T-helper 17 cell (primary cell): ENCODE results near the gene TTF2. TPM values are rescaled to one million over a fixed set of nuclear protein-coding genes. Genes with fewer than 3 reads are reported as not detected.
"Not testable (repeated sequence)": the region's sequence is repeated elsewhere in the genome, so short reads cannot be mapped to it uniquely, and the experiment has no call there.

ENCODE experiments used
- ATAC-seq: fragments of 150-1000 bp; cut with Tn5 transposase; 2 replicates; pipeline ENCODE4 v1.10.0; 2021; ENCODE audit warnings: mild to moderate bottlenecking, moderate library complexity
- DNase-seq, 3 donors: peaks; one replicate each; pipeline versions ENCODE4 v3.0.0 to v3.0.0-alpha.2; 2020 to 2021
- H3K9me3 ChIP-seq: one replicate; pipeline ENCODE4 v1.7.0; 2013; ENCODE audit warnings: low read length, mild to moderate bottlenecking; ENCODE audit not compliant: control insufficient read depth, poor library complexity, severe bottlenecking
- H3K27ac Mint-ChIP-seq: one replicate; pipeline ENCODE4 v1.8.0; 2022; ENCODE audit warnings: mild to moderate bottlenecking, moderate library complexity, mixed read lengths
- H3K27me3 Mint-ChIP-seq: one replicate; pipeline ENCODE4 v1.8.0; 2022; ENCODE audit warnings: mixed read lengths
- H3K36me3 Mint-ChIP-seq: one replicate; pipeline ENCODE4 v1.8.0; 2022; ENCODE audit warnings: low read depth, mixed read lengths
- H3K4me1 Mint-ChIP-seq: one replicate; pipeline ENCODE4 v1.8.0; 2022; ENCODE audit warnings: mild to moderate bottlenecking, mixed read lengths
- H3K4me3 Mint-ChIP-seq: one replicate; pipeline ENCODE4 v1.8.0; 2022; ENCODE audit warnings: mild to moderate bottlenecking, moderate library complexity, mixed read lengths
- total RNA-seq, 4 donors: library from RNA in 2 of 4; stranded (reverse) in 2 of 4; gene quantifications; one replicate each; pipeline ENCODE4 v1.2.3 and lab custom pipeline; 2022 to 2026

The TTF2 gene
- total RNA-seq, 2 donors from 2014 or later: 49.2 to 50.9 TPM

- H3K36me3 Mint-ChIP-seq: no peaks in the 10 kb centered on the region
- no peak overlapping the region for H3K4me3 Mint-ChIP-seq
- no peak for ATAC-seq
- H3K4me1 Mint-ChIP-seq: peaks cover 6% of the 10 kb centered on the region
- no peak for DNase-seq
- H3K27ac Mint-ChIP-seq: no peak overlapping the region
- H3K27me3 Mint-ChIP-seq: peaks cover 32% of the 10 kb centered on the region
- H3K9me3 ChIP-seq: no peaks in the 10 kb centered on the region
These were observed 83.0 kb downstream of the TTF2 start for GRCh38 chr1:117143172-117143571.

- DNase-seq: no peak
- Mint-ChIP-seq H3K4me3 (no peak overlapping the region), H3K36me3 (peaks cover 2% of the 10 kb centered on the region), H3K27me3 (peaks cover 36% of the 10 kb centered on the region), H3K4me1 (peaks cover 6% of the 10 kb centered on the region), H3K27ac (no peak overlapping the region)
- ATAC-seq: no peak
- H3K9me3 ChIP-seq: no peaks in the 10 kb centered on the region
These were observed 83.7 kb downstream of the TTF2 start for GRCh38 chr1:117143871-117144270.

DNA sequence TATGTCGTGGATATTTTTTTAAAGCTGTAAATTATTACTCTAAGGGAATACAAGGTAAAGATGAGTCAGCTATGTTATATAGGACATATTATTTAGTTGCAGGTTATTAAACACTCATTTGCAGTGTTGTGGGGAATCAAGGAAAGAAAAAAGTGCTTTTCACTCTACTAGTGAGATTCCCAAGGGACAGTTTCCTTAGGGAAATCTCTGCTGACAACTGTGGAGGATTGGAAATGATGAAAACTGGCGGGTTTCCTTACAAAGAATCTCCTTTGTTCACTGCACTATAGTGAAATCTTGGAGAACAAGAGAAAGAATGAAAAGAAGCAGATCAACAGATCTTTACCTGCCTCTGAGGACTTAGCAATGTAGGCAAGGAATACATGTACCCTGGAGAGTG, 85.9 kb downstream of the TTF2 start:
- peaks cover 39% of the 10 kb centered on the region for H3K27me3 Mint-ChIP-seq
- no peaks in the 10 kb centered on the region for H3K9me3 ChIP-seq
- H3K27ac Mint-ChIP-seq: no peak overlapping the region
- no peak for DNase-seq
- H3K36me3 Mint-ChIP-seq: peaks cover 2% of the 10 kb centered on the region
- peaks cover 6% of the 10 kb centered on the region for H3K4me1 Mint-ChIP-seq
- ATAC-seq: no peak
- no peak overlapping the region for H3K4me3 Mint-ChIP-seq

DNA sequence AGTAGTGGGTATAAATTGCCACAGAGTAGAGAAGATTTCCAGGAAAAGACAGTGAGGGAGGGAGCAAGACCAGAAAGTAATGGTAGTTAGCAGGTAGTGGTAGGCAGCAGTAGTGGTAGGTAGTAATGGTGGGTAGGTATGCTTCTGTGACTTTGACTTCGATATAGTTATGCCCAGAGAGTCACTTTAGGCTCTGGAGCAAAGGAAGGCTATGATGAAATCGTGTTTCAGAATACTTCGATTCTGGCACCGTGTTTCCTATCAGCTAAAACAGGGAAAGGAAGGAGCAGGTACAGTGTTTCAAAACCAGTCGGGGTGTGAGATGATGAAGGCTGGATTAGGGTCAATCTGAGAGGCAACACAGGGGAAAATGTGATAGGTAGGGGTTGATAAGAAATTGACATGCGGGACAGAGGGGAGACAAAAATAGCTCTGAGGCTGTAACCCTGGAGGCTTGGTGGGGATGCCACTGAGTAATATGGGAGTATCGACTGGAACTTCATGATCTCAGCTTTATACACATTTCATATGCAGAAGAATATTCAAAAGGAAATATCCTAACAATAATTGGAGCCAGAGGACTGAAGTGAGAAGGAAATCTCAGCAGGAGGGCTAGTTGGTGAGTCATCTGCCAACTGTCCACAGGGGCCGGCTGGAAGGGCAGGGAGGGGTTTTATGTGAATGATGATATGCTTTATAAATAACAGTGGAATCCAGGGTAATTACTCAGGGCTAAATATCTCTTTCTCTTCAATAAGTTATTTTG, 86.6 kb downstream of the TTF2 start:
- ATAC-seq: no peak
- Mint-ChIP-seq H3K27me3 (peaks cover 39% of the 10 kb centered on the region), H3K36me3 (peaks cover 2% of the 10 kb centered on the region), H3K4me3 (no peak overlapping the region), H3K27ac (no peak overlapping the region), H3K4me1 (peaks cover 6% of the 10 kb centered on the region)
- no peak for DNase-seq
- H3K9me3 ChIP-seq: no peaks in the 10 kb centered on the region

- H3K27ac Mint-ChIP-seq: no peak overlapping the region
- peaks cover 2% of the 10 kb centered on the region for H3K36me3 Mint-ChIP-seq
- no peaks in the 10 kb centered on the region for H3K9me3 ChIP-seq
- H3K27me3 Mint-ChIP-seq: peaks cover 39% of the 10 kb centered on the region
- H3K4me1 Mint-ChIP-seq: peaks cover 6% of the 10 kb centered on the region
- ATAC-seq: no peak
- DNase-seq: no peak
- H3K4me3 Mint-ChIP-seq: no peak overlapping the region
These were observed 87.3 kb downstream of the TTF2 start for GRCh38 chr1:117147341-117147831.

- DNase-seq: no peak
- ATAC-seq: no peak
- Mint-ChIP-seq H3K4me3 (no peak overlapping the region), H3K27ac (no peak overlapping the region), H3K36me3 (peaks cover 2% of the 10 kb centered on the region), H3K4me1 (peaks cover 6% of the 10 kb centered on the region), H3K27me3 (peaks cover 39% of the 10 kb centered on the region)
- H3K9me3 ChIP-seq: no peaks in the 10 kb centered on the region
These were observed 87.9 kb downstream of the TTF2 start for GRCh38 chr1:117147856-117148588.

GRCh38 chr1:117150316-117150715, 90.2 kb downstream of the TTF2 start:
- Mint-ChIP-seq H3K4me1 (peaks cover 2% of the 10 kb centered on the region), H3K36me3 (peaks cover 2% of the 10 kb centered on the region), H3K4me3 (no peak overlapping the region), H3K27ac (no peak overlapping the region), H3K27me3 (peaks cover 27% of the 10 kb centered on the region)
- ATAC-seq (no peak), DNase-seq (no peak)
- no peaks in the 10 kb centered on the region for H3K9me3 ChIP-seq

DNA sequence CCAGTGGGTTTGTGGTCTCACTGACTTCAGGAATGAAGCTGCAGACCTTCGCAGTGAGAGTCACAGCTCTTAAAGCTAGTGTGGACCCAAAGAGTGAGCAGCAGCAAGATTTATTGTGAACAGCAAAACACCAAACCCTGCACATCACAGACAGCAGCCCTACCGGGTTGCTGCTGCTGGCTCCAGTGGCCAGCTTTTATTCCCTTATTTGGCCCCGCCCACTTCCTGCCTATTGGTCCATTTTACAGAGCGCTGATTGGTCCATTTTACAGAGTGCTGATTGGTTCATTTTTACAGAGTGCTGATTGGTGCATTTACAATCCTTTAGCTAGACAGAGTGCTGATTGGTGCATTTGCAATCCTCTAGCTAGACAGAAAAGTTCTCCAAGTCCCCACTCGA, 91.2 kb downstream of the TTF2 start:
- DNase-seq, H3K9me3 ChIP-seq, H3K4me1 Mint-ChIP-seq, H3K36me3 Mint-ChIP-seq, H3K4me3 Mint-ChIP-seq, H3K27ac Mint-ChIP-seq, ATAC-seq: not testable (repeated sequence)
- peaks cover 22% of the 10 kb centered on the region for H3K27me3 Mint-ChIP-seq

Other genes starting within 250 kb of the TTF2 start
- gene PTGFRN, start 150.4 kb upstream of the TTF2 start, total RNA-seq: 1 to 10 TPM in 1 of 2 donors, under 1 TPM in 1; 0.94 to 1.3 TPM
- 1 to 10 TPM; 1.9 to 5.7 TPM for gene CD101, start 58.6 kb upstream of the TTF2 start, total RNA-seq
- gene TRIM45, start 61.4 kb downstream of the TTF2 start, total RNA-seq: 1 to 10 TPM; 1.0 to 1.4 TPM
- not detected for gene VTCN1, start 150.6 kb downstream of the TTF2 start, total RNA-seq